VCaP (cell line): Measurements from ENCODE around the gene SPIN2B.
"Not testable (repeated sequence)": the region's sequence is repeated elsewhere in the genome, so short reads cannot be mapped to it uniquely, and the experiment has no call there.

Experiments
- H3K27ac ChIP-seq: fragments of 450-650 bp; 2 replicates; pipeline ENCODE4 v1.5.1; 2017
- CTCF ChIP-seq: fragments of 450-650 bp; conservative IDR thresholded peaks from 2 replicates; pipeline ENCODE4 v1.5.1; 2017; ENCODE audit warnings: mild to moderate bottlenecking, moderate library complexity

SPIN2B gene

DNA sequence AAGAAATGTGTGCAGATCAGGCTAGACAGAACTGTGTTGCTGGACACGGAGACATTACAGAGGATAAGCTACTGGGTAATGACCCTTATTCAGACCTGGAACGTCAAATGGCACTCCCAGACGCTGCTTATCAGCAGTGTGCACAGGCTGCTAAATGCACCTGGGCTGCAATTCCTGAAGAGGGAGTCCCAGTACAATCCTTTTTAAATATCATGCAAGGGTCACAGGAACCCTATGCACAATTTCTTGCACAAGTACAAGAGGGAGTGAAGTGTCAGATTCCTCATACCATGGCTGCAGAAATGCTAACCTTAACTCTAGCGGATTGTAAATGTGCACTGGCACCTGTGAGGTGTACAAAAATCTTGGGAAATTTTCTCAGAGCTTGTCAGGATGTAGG lies 16.9 kb downstream of the SPIN2B start:
- no peak for TF ChIP-seq CTCF
- no peak overlapping the region for H3K27ac ChIP-seq

DNA sequence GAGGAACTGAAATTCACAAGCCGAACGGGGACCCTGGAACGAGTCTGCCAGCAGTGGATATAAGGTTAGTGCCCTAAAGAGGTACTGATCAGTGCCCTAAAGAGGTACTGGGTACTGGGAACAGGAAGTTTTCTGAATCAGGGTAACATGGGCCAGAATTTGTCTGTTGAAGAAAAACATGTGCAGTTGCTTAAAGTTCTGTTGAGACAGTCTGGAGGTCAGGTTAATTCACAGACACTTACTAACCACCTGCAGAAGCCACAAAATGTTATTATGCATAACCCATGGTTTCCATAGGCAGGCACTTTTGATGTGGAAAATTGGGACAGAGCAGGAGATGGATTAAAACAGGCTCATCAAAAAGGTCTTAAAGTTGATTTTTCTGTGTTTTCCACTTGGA lies 17.9 kb downstream of the SPIN2B start:
- H3K27ac ChIP-seq, result no peak overlapping the region

DNA sequence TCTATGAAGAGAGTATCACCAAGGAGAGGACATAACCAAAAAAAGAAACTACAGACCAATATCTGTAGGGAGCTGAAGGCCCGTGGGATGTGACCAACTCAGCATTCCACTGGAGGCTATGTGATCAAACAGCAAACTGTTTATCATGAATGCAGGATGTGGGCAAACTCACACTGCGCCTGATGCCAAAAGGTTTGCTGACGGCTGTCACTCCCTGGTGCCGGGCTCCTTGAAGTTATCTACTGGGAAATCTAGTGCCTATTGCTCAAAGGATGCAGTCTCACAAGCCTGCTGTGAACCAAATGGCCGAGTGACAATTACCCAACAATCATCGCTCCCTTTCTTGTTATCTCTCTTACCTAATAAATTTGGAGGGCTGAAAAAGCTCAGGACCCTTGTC lies 18.4 kb downstream of the SPIN2B start:
- not testable (repeated sequence) for H3K27ac ChIP-seq

More for the DNA sequence above, 17.9 kb downstream of the SPIN2B start:
- no peak for TF ChIP-seq CTCF

GRCh38 chrX:57083143-57083542 lies 38.2 kb downstream of the SPIN2B start:
- H3K27ac ChIP-seq, result no peak overlapping the region
- TF ChIP-seq CTCF, result no peak

GRCh38 chrX:57074458-57074857 lies 46.9 kb downstream of the SPIN2B start:
- TF ChIP-seq CTCF, result no peak
- no peak overlapping the region for H3K27ac ChIP-seq

GRCh38 chrX:57070185-57070984 lies 51.0 kb downstream of the SPIN2B start:
- H3K27ac ChIP-seq, result no peak overlapping the region
- TF ChIP-seq CTCF, result no peak
